ENCODE measurements around the gene AGBL4. TPM values are rescaled to one million over a fixed set of nuclear protein-coding genes. Genes with fewer than 3 reads are reported as not detected.

AGBL4 gene
- total RNA-seq, 4 donors from 2014 or later, result 0.44 to 1.5 (median 1.2) TPM; not detected in 1

DNA sequence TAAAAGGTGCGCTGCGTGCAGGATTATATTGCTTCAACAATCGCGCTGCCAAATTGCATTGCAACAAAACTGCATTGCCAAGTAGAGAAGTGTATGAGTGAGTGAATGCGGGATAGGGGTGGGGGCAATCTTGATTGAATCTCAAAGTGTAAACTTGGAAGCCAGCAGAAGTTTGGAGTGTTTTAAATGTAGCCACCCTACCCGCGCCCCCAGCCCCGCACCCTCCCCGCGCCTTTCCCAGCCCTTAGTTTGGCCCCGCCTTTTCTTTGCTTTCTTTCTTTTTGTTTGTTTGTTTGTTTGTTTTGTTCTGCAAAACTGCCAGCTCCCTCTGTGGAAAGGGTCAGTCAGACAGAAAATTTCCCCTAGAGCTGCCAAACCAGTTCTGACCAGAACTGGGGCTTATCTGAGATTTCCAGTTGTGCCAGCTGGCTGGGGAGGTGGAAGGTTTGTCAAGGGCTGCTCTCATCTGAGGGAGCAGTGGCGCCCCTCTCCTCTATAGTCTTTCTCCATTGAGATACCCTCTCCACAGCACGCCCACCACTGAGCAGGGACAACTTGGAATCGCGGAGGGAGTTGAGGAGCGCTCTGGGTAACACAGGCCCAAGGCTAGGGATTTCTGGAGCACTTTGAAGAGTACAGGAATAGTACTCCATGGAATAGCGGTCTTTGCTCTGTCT lies 1246.4 kb downstream of the AGBL4 start:
- Histone ChIP-seq H3K9me3 (no peaks in the 10 kb centered on the region), H3K4me3 (peak overlapping the region; percentile 67 to 92 (median 78)), H3K36me3 (no peaks in the 10 kb centered on the region), H3K27ac (peak overlapping the region in 1 of 4 donors; percentile 85), H3K4me1 (peaks cover 0 to 27% (median 6%) of the 10 kb centered on the region in 4 donors), H3K27me3 (no peaks in the 10 kb centered on the region)
- TF ChIP-seq EP300 (IDR thresholded peaks at IDR 0.05), result no peak
- no peak for DNase-seq (ENCODE audit: low spot score in 2 of 2)
- 6 to 9% methylated on average over 17 of the region's 17 CpGs for WGBS, 2 donors

DNA sequence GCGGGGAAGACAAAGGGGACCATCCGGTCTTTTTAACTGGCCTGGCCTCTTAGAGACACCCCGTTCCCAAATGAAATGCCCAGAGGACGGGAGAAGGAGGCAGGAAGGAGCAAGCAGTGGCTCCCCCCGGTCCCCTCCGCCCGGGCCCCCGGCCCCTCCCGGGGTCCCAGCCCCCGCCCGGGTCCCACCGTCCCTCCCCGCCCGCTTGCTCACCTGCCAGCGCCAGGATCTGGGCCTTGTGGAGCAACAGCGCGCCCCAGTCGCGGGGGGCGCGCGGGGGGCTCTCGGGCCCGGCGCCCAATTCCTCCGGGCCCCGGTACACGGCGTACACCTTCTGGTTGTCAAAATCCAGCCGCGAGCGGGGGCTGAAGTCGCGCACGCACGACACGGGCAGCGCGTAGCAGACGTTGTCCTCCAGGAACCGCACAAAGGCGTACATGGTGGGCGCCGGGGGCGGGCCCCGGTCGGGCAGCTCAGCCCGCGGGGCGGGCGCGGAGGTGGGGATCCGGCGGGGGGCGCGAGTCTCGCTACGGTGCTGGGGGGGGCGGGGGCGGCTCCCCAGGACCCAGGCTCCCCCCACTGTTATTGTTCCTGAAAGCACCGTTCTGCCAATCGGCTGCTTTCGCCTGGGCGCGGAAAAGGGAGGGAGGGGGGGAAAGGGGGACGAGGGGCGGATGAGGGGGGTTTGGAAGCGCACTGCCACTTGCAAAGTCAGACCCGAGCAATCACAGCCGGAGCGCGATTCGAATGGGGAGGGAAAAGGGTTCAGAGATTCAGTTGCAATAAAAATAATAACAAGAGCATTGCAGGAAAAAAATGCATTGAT lies 1247.1 kb downstream of the AGBL4 start, which contains the start of gene BEND5:
TSS of gene BEND5 (minus strand) at position 499 of the 826 bp plus-strand sequence. CDS start at position 439, 60 bp downstream.
- Histone ChIP-seq H3K36me3 (no peaks in the 10 kb centered on the region), H3K27ac (peak within 1 kb of the TSS; percentile 56 to 87 (median 83)), H3K4me3 (peak within 1 kb of the TSS; percentile 67 to 92 (median 78)), H3K4me1 (peaks cover 0 to 27% (median 8%) of the 10 kb centered on the region in 4 donors), H3K27me3 (no peaks in the 10 kb centered on the region), H3K9me3 (no peaks in the 10 kb centered on the region)
- TF ChIP-seq, protein P1, sequence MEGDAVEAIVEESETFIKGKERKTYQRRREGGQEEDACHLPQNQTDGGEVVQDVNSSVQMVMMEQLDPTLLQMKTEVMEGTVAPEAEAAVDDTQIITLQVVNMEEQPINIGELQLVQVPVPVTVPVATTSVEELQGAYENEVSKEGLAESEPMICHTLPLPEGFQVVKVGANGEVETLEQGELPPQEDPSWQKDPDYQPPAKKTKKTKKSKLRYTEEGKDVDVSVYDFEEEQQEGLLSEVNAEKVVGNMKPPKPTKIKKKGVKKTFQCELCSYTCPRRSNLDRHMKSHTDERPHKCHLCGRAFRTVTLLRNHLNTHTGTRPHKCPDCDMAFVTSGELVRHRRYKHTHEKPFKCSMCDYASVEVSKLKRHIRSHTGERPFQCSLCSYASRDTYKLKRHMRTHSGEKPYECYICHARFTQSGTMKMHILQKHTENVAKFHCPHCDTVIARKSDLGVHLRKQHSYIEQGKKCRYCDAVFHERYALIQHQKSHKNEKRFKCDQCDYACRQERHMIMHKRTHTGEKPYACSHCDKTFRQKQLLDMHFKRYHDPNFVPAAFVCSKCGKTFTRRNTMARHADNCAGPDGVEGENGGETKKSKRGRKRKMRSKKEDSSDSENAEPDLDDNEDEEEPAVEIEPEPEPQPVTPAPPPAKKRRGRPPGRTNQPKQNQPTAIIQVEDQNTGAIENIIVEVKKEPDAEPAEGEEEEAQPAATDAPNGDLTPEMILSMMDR (IDR thresholded peaks at IDR 0.05), result no peak
- no peak for TF ChIP-seq POLR2A (IDR thresholded peaks at IDR 0.05)
- TF ChIP-seq EP300 (IDR thresholded peaks at IDR 0.05), result no peak
- WGBS, 2 donors, result 0 to 1% methylated on average over 40 to 50 of the region's 73 CpGs
- peak in 1 of 2 donors; percentile 11 for DNase-seq (ENCODE audit: low spot score in 2 of 2)

DNA sequence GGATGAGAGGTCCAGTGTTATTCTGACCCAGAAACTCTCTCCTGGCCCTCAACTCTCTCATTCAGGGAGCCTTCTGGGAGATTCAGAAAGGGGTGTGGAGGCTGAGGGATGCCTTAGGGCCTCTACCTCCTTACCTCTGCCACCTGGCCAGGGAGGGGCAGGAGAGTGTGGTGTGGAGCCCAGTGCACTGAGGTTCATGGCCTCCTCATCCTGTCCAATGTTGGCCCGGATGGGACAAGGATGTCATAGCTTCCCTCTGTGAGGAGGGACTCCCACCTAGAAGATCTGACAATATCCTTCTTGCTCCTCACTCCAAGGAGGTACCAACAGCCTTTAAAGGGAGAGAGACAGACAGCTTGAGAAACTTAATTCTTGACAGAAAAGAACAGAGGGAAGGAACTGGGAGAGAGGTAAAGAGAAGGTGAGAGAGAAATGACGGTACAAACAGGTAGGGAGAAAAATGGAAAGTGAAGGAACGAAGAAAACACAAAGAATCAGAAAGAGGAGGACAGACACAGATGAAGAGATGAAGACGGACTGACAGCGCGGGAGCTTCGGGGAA lies 1247.8 kb downstream of the AGBL4 start:
- Histone ChIP-seq H3K4me3 (peak overlapping the region; percentile 67 to 92 (median 78)), H3K9me3 (no peaks in the 10 kb centered on the region), H3K36me3 (no peaks in the 10 kb centered on the region), H3K4me1 (peaks cover 0 to 27% (median 8%) of the 10 kb centered on the region in 4 donors), H3K27ac (peak overlapping the region; percentile 56 to 87 (median 83)), H3K27me3 (no peaks in the 10 kb centered on the region)
- 5 to 6% methylated on average over 7 of the region's 7 CpGs for WGBS, 2 donors
- TF ChIP-seq POLR2A (IDR thresholded peaks at IDR 0.05) (no peak), EP300 (IDR thresholded peaks at IDR 0.05) (no peak)
- TF ChIP-seq, protein P1 (IDR thresholded peaks at IDR 0.05), result no peak
- DNase-seq (ENCODE audit: low spot score in 2 of 2), result no peak

DNA sequence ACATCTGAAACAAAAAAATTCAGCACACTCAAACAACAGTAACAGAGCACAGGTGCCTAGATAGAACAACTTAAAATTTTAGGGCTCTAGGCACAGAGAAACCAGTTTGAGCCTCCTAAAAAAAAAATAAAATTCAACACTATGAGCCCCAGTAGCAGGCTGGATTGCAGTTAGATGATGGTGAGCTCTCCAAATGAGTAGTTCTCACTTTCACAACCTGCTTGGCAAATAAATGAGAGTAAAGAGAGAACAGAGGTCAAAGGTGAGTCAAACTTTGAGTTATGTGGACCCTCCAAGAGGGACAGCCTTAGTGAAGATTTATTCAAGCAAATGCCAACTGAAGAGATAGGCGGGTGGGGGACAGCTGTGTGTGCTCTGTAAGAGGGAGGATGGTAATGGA lies 1250.6 kb downstream of the AGBL4 start:
- WGBS, 2 donors, result 89 to 96% methylated on average over 1 of the region's 1 CpG
- DNase-seq (ENCODE audit: low spot score in 2 of 2), result no peak
- TF ChIP-seq POLR2A (IDR thresholded peaks at IDR 0.05) (no peak), EP300 (IDR thresholded peaks at IDR 0.05) (no peak)
- TF ChIP-seq, protein P1 (IDR thresholded peaks at IDR 0.05), result no peak
- Histone ChIP-seq H3K27me3 (no peaks in the 10 kb centered on the region), H3K9me3 (no peaks in the 10 kb centered on the region), H3K27ac (no peak overlapping the region), H3K4me1 (peaks cover 0 to 31% (median 10%) of the 10 kb centered on the region in 4 donors), H3K4me3 (no peak overlapping the region), H3K36me3 (no peaks in the 10 kb centered on the region)

DNA sequence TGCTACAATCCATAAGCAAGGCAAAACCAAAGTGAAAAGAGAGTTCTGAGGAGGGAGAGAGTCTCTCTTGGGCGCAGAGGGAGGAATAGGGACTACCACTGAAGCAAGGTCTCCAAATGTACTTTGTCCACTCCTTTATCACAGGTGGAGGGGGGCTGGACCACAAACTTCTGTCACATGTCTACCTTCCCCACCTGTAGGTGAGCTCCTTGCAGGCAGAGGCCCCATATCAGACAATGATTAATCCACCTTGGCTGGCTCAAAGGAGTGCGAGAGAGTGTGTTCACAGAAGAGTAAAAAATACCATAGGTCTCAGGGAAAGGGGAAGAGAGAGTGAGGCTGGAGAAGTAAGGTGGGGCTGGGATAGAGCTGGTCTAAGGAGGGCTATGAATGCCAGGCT lies 1251.5 kb downstream of the AGBL4 start:
- Histone ChIP-seq H3K27me3 (no peaks in the 10 kb centered on the region), H3K27ac (no peak overlapping the region), H3K36me3 (no peaks in the 10 kb centered on the region), H3K4me3 (no peak overlapping the region), H3K4me1 (peaks cover 0 to 29% (median 5%) of the 10 kb centered on the region in 4 donors), H3K9me3 (no peaks in the 10 kb centered on the region)
- no peak for DNase-seq (ENCODE audit: low spot score in 2 of 2)
- no peak for TF ChIP-seq POLR2A (IDR thresholded peaks at IDR 0.05)
- TF ChIP-seq, protein P1 (IDR thresholded peaks at IDR 0.05), result no peak
- TF ChIP-seq EP300 (IDR thresholded peaks at IDR 0.05), result no peak
- WGBS, 2 donors, result 90 to 91% methylated on average over 2 of the region's 2 CpGs
